Astrocyte (in vitro differentiated cells and primary cell): Measurements from ENCODE around the gene TMEM179.

Experiments
- EZH2 ChIP-seq: IDR thresholded peaks from 2 replicates; pipeline ENCODE4 v1.6.1; 2012; ENCODE audit warnings: mild to moderate bottlenecking, low read length, inconsistent platforms; ENCODE audit not compliant: insufficient read depth
- TF ChIP-seq, protein P1 (sequence below): IDR thresholded peaks from 2 replicates; pipeline ENCODE4 v1.5.1; 2011; ENCODE audit warnings: low read depth, mild to moderate bottlenecking, inconsistent platforms, low read length, moderate library complexity; ENCODE audit not compliant: insufficient read depth

GRCh38 chr14:104638927-104639450, 34.4 kb upstream of the TMEM179 start:
- TF ChIP-seq, protein P1, sequence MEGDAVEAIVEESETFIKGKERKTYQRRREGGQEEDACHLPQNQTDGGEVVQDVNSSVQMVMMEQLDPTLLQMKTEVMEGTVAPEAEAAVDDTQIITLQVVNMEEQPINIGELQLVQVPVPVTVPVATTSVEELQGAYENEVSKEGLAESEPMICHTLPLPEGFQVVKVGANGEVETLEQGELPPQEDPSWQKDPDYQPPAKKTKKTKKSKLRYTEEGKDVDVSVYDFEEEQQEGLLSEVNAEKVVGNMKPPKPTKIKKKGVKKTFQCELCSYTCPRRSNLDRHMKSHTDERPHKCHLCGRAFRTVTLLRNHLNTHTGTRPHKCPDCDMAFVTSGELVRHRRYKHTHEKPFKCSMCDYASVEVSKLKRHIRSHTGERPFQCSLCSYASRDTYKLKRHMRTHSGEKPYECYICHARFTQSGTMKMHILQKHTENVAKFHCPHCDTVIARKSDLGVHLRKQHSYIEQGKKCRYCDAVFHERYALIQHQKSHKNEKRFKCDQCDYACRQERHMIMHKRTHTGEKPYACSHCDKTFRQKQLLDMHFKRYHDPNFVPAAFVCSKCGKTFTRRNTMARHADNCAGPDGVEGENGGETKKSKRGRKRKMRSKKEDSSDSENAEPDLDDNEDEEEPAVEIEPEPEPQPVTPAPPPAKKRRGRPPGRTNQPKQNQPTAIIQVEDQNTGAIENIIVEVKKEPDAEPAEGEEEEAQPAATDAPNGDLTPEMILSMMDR, result no peak
- TF ChIP-seq EZH2, result no peak
